Large intestine (tissue), 12 donors: ENCODE measurements around the gene SLC35A3. TPM values are rescaled to one million over a fixed set of nuclear protein-coding genes. Genes with fewer than 3 reads are reported as not detected.

ENCODE experiments used
- DNase-seq, 2 donors: peaks; one replicate each; pipeline versions ENCODE4 v3.0.0 to v3.0.0-alpha.2; 2013
- H3K27ac ChIP-seq: one replicate; pipeline ENCODE4 v1.5.1; 2013; ENCODE audit warnings: low read length
- H3K27me3 ChIP-seq: 2 replicates; pipeline ENCODE4 v1.6.1; 2013; ENCODE audit warnings: low read length; ENCODE audit not compliant: control insufficient read depth, insufficient read depth
- H3K36me3 ChIP-seq: 2 replicates; pipeline ENCODE4 v1.6.1; 2013; ENCODE audit warnings: low read length; ENCODE audit not compliant: control insufficient read depth, insufficient read depth
- H3K4me1 ChIP-seq: one replicate; pipeline ENCODE4 v1.6.1; 2013; ENCODE audit warnings: low read length; ENCODE audit not compliant: control insufficient read depth, insufficient read depth
- H3K4me3 ChIP-seq: one replicate; pipeline ENCODE4 v1.5.1; 2013; ENCODE audit warnings: low read length
- H3K9me3 ChIP-seq: one replicate; pipeline ENCODE4 v1.6.1; 2013; ENCODE audit warnings: mild to moderate bottlenecking, low read depth, low read length, moderate library complexity; ENCODE audit not compliant: control insufficient read depth
- WGBS: methylation state at CpG from one replicate; pipeline ENCODE4 v1.1.5; 2013; ENCODE audit warnings: low lambda C conversion rate; ENCODE audit not compliant: insufficient coverage; 5-methylcytosine and 5-hydroxymethylcytosine counted together
- long read RNA-seq, 11 donors: transcript quantifications; one replicate each; lab custom pipeline, GENCODE V29; 2026
- polyA plus RNA-seq: library from polyadenylated mRNA; unstranded; fragments of 120-200 nt; gene quantifications from one replicate; pipeline ENCODE4 v1.2.1, GENCODE V29; 2013

SLC35A3 gene
- 78.9 TPM for polyA plus RNA-seq
- long read RNA-seq, donor 1, full-length matches to known transcripts = 14 of 29 reads
- long read RNA-seq, donor 1, partial matches to known transcripts = 15 of 29 reads
- long read RNA-seq, donor 1, other reads (novel, unspliced or antisense) = 0 of 29 reads
- long read RNA-seq, donor 2, full-length matches to known transcripts = 23 of 46 reads
- long read RNA-seq, donor 2, partial matches to known transcripts = 23 of 46 reads
- long read RNA-seq, donor 2, other reads (novel, unspliced or antisense) = 0 of 46 reads
- long read RNA-seq, donor 3 = 0 reads
- long read RNA-seq, donor 4, full-length matches to known transcripts = 1 of 1 reads
- long read RNA-seq, donor 4, partial matches to known transcripts = 0 of 1 reads
- long read RNA-seq, donor 4, other reads (novel, unspliced or antisense) = 0 of 1 reads
- long read RNA-seq, donor 5, full-length matches to known transcripts = 11 of 33 reads
- long read RNA-seq, donor 5, partial matches to known transcripts = 22 of 33 reads
- long read RNA-seq, donor 5, other reads (novel, unspliced or antisense) = 0 of 33 reads
- long read RNA-seq, donor 6, full-length matches to known transcripts = 11 of 18 reads
- long read RNA-seq, donor 6, partial matches to known transcripts = 7 of 18 reads
- long read RNA-seq, donor 6, other reads (novel, unspliced or antisense) = 0 of 18 reads
- long read RNA-seq, donor 7, full-length matches to known transcripts = 4 of 4 reads
- long read RNA-seq, donor 7, partial matches to known transcripts = 0 of 4 reads
- long read RNA-seq, donor 7, other reads (novel, unspliced or antisense) = 0 of 4 reads
- long read RNA-seq, donor 8, full-length matches to known transcripts = 26 of 58 reads
- long read RNA-seq, donor 8, partial matches to known transcripts = 32 of 58 reads
- long read RNA-seq, donor 8, other reads (novel, unspliced or antisense) = 0 of 58 reads
- long read RNA-seq, donor 9, full-length matches to known transcripts = 23 of 41 reads
- long read RNA-seq, donor 9, partial matches to known transcripts = 18 of 41 reads
- long read RNA-seq, donor 9, other reads (novel, unspliced or antisense) = 0 of 41 reads
- long read RNA-seq, donor 10, full-length matches to known transcripts = 22 of 30 reads
- long read RNA-seq, donor 10, partial matches to known transcripts = 8 of 30 reads
- long read RNA-seq, donor 10, other reads (novel, unspliced or antisense) = 0 of 30 reads
- long read RNA-seq, donor 11, full-length matches to known transcripts = 8 of 14 reads
- long read RNA-seq, donor 11, partial matches to known transcripts = 6 of 14 reads
- long read RNA-seq, donor 11, other reads (novel, unspliced or antisense) = 0 of 14 reads

- Histone ChIP-seq H3K4me1 (peaks cover 10% of the 10 kb centered on the region), H3K4me3 (peak within 1 kb of the TSS; percentile 69), H3K36me3 (no peaks in the 10 kb centered on the region), H3K27ac (peak within 1 kb of the TSS; percentile 92), H3K9me3 (no peaks in the 10 kb centered on the region), H3K27me3 (no peaks in the 10 kb centered on the region)
- no CpG with 5 or more reads among the region's 74 CpGs for WGBS
- peak; percentile 79 to 91 for DNase-seq
Measured at GRCh38 chr1:99969729-99970621, at the start of gene SLC35A3. SLC35A3 (plus strand) TSS chr1:99969996; CDS start chr1:99993555, 23,559 bp downstream.

GRCh38 chr1:99934801-99935200 lies 35.0 kb upstream of the SLC35A3 start:
- Histone ChIP-seq H3K9me3 (peaks cover 4% of the 10 kb centered on the region), H3K4me1 (no peaks in the 10 kb centered on the region), H3K27me3 (no peaks in the 10 kb centered on the region), H3K27ac (no peak overlapping the region), H3K4me3 (no peak overlapping the region), H3K36me3 (no peaks in the 10 kb centered on the region)
- no peak for DNase-seq

GRCh38 chr1:99935534-99935933 lies 34.3 kb upstream of the SLC35A3 start:
- no peaks in the 10 kb centered on the region for H3K4me1 ChIP-seq
- peaks cover 4% of the 10 kb centered on the region for H3K9me3 ChIP-seq
- no peak overlapping the region for H3K4me3 ChIP-seq
- DNase-seq = no peak
- no peaks in the 10 kb centered on the region for H3K36me3 ChIP-seq
- no peak overlapping the region for H3K27ac ChIP-seq
- WGBS = 80% methylated on average over 1 of the region's 1 CpG
- no peaks in the 10 kb centered on the region for H3K27me3 ChIP-seq

- WGBS = no CpG with 5 or more reads among the region's 3 CpGs
- H3K27ac ChIP-seq = no peak overlapping the region
- H3K4me1 ChIP-seq = no peaks in the 10 kb centered on the region
- no peak for DNase-seq
- no peaks in the 10 kb centered on the region for H3K27me3 ChIP-seq
- H3K9me3 ChIP-seq = peaks cover 4% of the 10 kb centered on the region
- H3K4me3 ChIP-seq = no peak overlapping the region
- H3K36me3 ChIP-seq = no peaks in the 10 kb centered on the region
Measured at GRCh38 chr1:99936071-99936470, 33.7 kb upstream of the SLC35A3 start.

- WGBS = no CpG with 5 or more reads among the region's 1 CpG
- no peaks in the 10 kb centered on the region for H3K36me3 ChIP-seq
- DNase-seq = no peak
- no peaks in the 10 kb centered on the region for H3K27me3 ChIP-seq
- no peaks in the 10 kb centered on the region for H3K9me3 ChIP-seq
- no peak overlapping the region for H3K27ac ChIP-seq
- peaks cover 2% of the 10 kb centered on the region for H3K4me1 ChIP-seq
- no peak overlapping the region for H3K4me3 ChIP-seq
Measured at GRCh38 chr1:99942723-99943122, 27.1 kb upstream of the SLC35A3 start.

- H3K4me1 ChIP-seq = peaks cover 2% of the 10 kb centered on the region
- H3K27ac ChIP-seq = no peak overlapping the region
- no peak overlapping the region for H3K4me3 ChIP-seq
- no peaks in the 10 kb centered on the region for H3K27me3 ChIP-seq
- DNase-seq = peak in 1 of 2 donors; percentile 45
- H3K9me3 ChIP-seq = no peaks in the 10 kb centered on the region
- WGBS = 11% methylated on average over 3 of the region's 7 CpGs
- H3K36me3 ChIP-seq = no peaks in the 10 kb centered on the region
Measured at GRCh38 chr1:99943223-99943794, 26.5 kb upstream of the SLC35A3 start.

- no CpG with 5 or more reads among the region's 1 CpG for WGBS
- Histone ChIP-seq H3K9me3 (no peaks in the 10 kb centered on the region), H3K27ac (no peak overlapping the region), H3K27me3 (no peaks in the 10 kb centered on the region), H3K4me1 (peaks cover 2% of the 10 kb centered on the region), H3K36me3 (no peaks in the 10 kb centered on the region), H3K4me3 (no peak overlapping the region)
- DNase-seq = peak in 1 of 2 donors; percentile 9
Measured at GRCh38 chr1:99944192-99944591, 25.6 kb upstream of the SLC35A3 start.

- H3K4me3 ChIP-seq = no peak overlapping the region
- H3K27me3 ChIP-seq = no peaks in the 10 kb centered on the region
- WGBS = no CpG with 5 or more reads among the region's 1 CpG
- no peaks in the 10 kb centered on the region for H3K9me3 ChIP-seq
- H3K4me1 ChIP-seq = peaks cover 2% of the 10 kb centered on the region
- no peak overlapping the region for H3K27ac ChIP-seq
- no peaks in the 10 kb centered on the region for H3K36me3 ChIP-seq
- peak; percentile 20 to 54 for DNase-seq
Measured at GRCh38 chr1:99945174-99945573, 24.6 kb upstream of the SLC35A3 start.

- no CpG with 5 or more reads among the region's 3 CpGs for WGBS
- Histone ChIP-seq H3K9me3 (no peaks in the 10 kb centered on the region), H3K27me3 (no peaks in the 10 kb centered on the region), H3K4me3 (no peak overlapping the region), H3K27ac (no peak overlapping the region), H3K4me1 (no peaks in the 10 kb centered on the region), H3K36me3 (no peaks in the 10 kb centered on the region)
- peak in 1 of 2 donors; percentile 37 for DNase-seq
Measured at GRCh38 chr1:99950486-99950885, 19.3 kb upstream of the SLC35A3 start.
